ENCODE measurements around the gene LRRC3. TPM values are rescaled to one million over a fixed set of nuclear protein-coding genes. Genes with fewer than 3 reads are reported as not detected.

Gene LRRC3
- total RNA-seq, 1 experiment from 2014 or later: 0.40 TPM

- intact Hi-C loops (cut with micrococcal nuclease; ENCODE audit: unreplicated experiment): no loop called here
- Mint-ChIP-seq H3K4me3 (ENCODE audit: low read depth, unreplicated experiment) (no peak overlapping the region), H3K4me1 (ENCODE audit: low read depth, unreplicated experiment) (no peaks in the 10 kb centered on the region), H3K36me3 (ENCODE audit: insufficient read depth, unreplicated experiment) (no peaks in the 10 kb centered on the region), H3K9me3 (ENCODE audit: low read depth, unreplicated experiment) (no peaks in the 10 kb centered on the region), H3K27me3 (ENCODE audit: unreplicated experiment) (peaks cover 17% of the 10 kb centered on the region), H3K27ac (ENCODE audit: unreplicated experiment) (no peak overlapping the region)
- CTCF ChIA-PET: no interaction called here
- no TSS peak for BruUV-seq (replicated peaks)
- no peak for TF ChIP-seq CTCF (IDR thresholded peaks at IDR 0.05; ENCODE audit: unreplicated experiment)
- no peak for DNase-seq
Measured at GRCh38 chr21:44459712-44460440, 4.6 kb downstream of the LRRC3 start.

GRCh38 chr21:44460441-44460755 is 5.1 kb downstream of the LRRC3 start:
- no TSS peak for BruUV-seq (replicated peaks)
- H3K4me1 Mint-ChIP-seq (ENCODE audit: low read depth, unreplicated experiment): no peaks in the 10 kb centered on the region
- H3K27ac Mint-ChIP-seq (ENCODE audit: unreplicated experiment): no peak overlapping the region
- no peaks in the 10 kb centered on the region for H3K36me3 Mint-ChIP-seq (ENCODE audit: insufficient read depth, unreplicated experiment)
- intact Hi-C loops (cut with micrococcal nuclease; ENCODE audit: unreplicated experiment): no loop called here
- DNase-seq: no peak
- H3K4me3 Mint-ChIP-seq (ENCODE audit: low read depth, unreplicated experiment): no peak overlapping the region
- CTCF ChIA-PET: no interaction called here
- TF ChIP-seq CTCF (IDR thresholded peaks at IDR 0.05; ENCODE audit: unreplicated experiment): no peak
- no peaks in the 10 kb centered on the region for H3K9me3 Mint-ChIP-seq (ENCODE audit: low read depth, unreplicated experiment)
- H3K27me3 Mint-ChIP-seq (ENCODE audit: unreplicated experiment): peaks cover 18% of the 10 kb centered on the region

- Mint-ChIP-seq H3K9me3 (ENCODE audit: low read depth, unreplicated experiment) (peaks cover 1% of the 10 kb centered on the region), H3K36me3 (ENCODE audit: insufficient read depth, unreplicated experiment) (no peaks in the 10 kb centered on the region), H3K27me3 (ENCODE audit: unreplicated experiment) (peaks cover 24% of the 10 kb centered on the region), H3K27ac (ENCODE audit: unreplicated experiment) (no peak overlapping the region), H3K4me1 (ENCODE audit: low read depth, unreplicated experiment) (no peaks in the 10 kb centered on the region), H3K4me3 (ENCODE audit: low read depth, unreplicated experiment) (no peak overlapping the region)
- intact Hi-C loops (cut with micrococcal nuclease; ENCODE audit: unreplicated experiment): no loop called here
- TF ChIP-seq CTCF (IDR thresholded peaks at IDR 0.05; ENCODE audit: unreplicated experiment): no peak
- DNase-seq: no peak
- CTCF ChIA-PET: interaction anchor here (1.2 kb wide), 1 partner anchor 20 kb away, joined by 3 read pairs; no protein-coding TSS in a partner anchor
- no TSS peak for BruUV-seq (replicated peaks)
Measured at GRCh38 chr21:44461005-44461404, 5.7 kb downstream of the LRRC3 start.

- CTCF ChIA-PET: interaction anchor here (0.8 to 1.2 kb wide), 2 partner anchors 19 to 123 kb away, joined by 3 to 6 read pairs; partner anchors contain the start of gene CFAP410
- peaks cover 29% of the 10 kb centered on the region for H3K27me3 Mint-ChIP-seq (ENCODE audit: unreplicated experiment)
- no peaks in the 10 kb centered on the region for H3K4me1 Mint-ChIP-seq (ENCODE audit: low read depth, unreplicated experiment)
- DNase-seq: no peak
- no peak for TF ChIP-seq CTCF (IDR thresholded peaks at IDR 0.05; ENCODE audit: unreplicated experiment)
- intact Hi-C loops (cut with micrococcal nuclease; ENCODE audit: unreplicated experiment): no loop called here
- no peak overlapping the region for H3K27ac Mint-ChIP-seq (ENCODE audit: unreplicated experiment)
- no TSS peak for BruUV-seq (replicated peaks)
- H3K9me3 Mint-ChIP-seq (ENCODE audit: low read depth, unreplicated experiment): peaks cover 3% of the 10 kb centered on the region
- H3K4me3 Mint-ChIP-seq (ENCODE audit: low read depth, unreplicated experiment): no peak overlapping the region
- H3K36me3 Mint-ChIP-seq (ENCODE audit: insufficient read depth, unreplicated experiment): no peaks in the 10 kb centered on the region
Measured at GRCh38 chr21:44461464-44462001, 6.2 kb downstream of the LRRC3 start.
